Activated CD8-positive, alpha-beta memory T cell treated with anti-CD3 and anti-CD28 coated beads for 24 hours (primary cell): Measurements from ENCODE around the gene CFAP47.

Source experiments
- DNase-seq: peaks from one replicate; pipeline ENCODE4 v3.0.0-alpha.2; 2020

CFAP47 gene

DNA sequence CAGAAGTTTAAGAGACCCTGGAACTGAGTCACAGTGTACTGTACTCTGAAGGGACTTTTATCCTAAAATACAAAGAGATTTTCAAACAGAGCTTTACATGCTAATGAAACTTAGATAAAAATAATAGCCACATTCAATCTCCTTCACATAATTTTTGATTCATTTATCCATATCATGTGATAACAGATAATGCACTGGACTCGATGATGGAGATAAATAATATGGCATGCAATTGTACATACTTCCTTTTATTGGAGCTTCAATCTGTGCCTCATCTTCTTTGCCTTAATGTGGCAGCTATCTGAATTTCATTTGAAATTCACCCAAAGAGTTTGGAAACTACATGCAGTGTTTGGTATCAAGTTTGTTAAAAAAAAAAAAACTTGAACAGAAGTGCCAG lies 390.6 kb downstream of the CFAP47 start:
- no peak for DNase-seq

DNA sequence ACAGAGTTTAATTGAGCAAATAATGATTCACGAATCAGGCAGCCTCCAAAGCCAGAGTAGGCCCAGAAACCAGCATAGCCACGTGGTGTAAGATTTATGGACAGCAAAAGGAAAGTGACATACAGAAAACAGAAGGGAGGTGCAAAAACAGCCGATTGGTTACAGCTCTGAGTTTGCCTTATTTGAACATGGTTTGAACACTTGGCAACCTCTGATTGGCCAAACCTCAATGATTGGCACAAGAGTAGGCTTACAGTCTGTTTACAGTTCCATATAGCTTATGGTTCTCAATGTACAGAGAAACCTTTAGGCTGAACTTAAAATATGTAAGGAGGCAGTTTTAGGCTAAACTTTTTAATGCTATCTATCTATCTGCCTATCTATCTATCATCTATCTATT lies 394.8 kb downstream of the CFAP47 start:
- no peak for DNase-seq

DNA sequence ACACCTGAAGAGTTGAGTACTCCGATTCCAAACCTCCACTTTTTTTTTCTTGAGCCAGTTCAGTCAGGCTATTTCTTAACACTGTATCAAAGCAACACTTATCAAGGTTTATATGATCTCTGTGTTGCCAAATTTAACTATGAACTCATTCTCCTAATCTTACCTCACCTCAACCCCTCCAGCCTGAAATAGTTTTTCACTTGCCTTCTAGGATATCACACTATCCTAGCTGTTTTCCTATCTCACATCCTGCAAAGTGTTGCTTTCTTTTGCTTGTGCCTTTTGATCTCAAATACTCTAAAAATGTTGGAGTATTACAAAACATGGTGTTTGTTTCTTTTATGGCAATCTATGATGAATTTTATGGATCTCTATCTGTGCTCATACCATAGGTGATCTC lies 415.0 kb downstream of the CFAP47 start:
- no peak for DNase-seq

DNA sequence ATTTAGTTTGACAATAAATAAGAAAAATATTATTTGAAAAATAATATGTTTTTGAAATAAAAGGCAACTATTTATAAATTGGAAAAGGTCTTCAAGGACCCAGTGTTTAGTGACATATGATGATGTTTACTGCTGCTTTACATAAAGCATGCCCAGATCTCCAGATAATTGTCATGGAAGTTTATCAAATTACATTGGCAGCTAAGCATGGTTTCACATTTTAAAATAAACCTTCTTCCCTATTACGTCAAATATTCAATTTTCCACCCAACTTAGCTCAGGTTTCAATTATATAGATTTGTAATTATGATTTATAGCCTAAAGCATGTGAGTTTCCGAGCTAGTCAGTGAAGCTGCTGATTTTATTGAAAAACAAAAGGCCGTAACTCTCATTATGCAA lies 417.2 kb downstream of the CFAP47 start:
- DNase-seq, result no peak

DNA sequence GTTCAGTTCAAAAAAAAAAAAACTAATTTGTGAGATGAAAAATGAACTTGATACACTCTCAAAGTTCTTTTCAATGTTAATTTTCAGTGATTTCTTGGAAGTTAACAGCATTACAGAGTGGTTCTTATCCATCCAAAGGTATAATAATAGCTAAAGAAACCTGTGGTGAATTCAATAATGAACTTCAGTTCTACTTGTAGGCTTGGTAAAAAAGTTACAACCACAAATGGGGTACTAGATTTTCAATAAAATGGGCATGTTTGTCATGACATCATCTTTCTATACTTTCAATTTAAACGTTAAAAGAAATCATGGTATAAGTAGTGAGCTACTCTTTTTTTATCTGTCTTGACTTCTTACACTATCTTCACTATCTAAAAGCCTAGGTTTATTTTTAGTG lies 424.8 kb downstream of the CFAP47 start:
- DNase-seq, result no peak

DNA sequence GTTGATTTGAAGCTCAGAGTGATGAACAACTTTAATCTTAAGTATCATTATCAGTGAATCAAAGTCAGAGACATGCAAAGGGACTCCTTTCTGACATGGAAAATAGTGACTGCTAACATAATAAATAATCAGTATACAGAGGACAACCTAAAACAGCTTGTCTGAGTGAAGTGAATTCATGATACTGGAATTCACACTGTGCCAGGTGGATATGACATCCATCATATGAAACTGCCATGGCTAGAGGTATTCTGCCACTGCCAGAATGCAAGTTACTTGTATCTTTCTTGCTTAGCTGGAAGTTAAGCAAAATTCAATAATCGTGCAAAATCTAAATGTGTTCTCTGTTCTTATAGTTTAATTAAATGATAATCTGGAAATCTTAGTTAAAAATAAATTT lies 429.0 kb downstream of the CFAP47 start:
- no peak for DNase-seq

DNA sequence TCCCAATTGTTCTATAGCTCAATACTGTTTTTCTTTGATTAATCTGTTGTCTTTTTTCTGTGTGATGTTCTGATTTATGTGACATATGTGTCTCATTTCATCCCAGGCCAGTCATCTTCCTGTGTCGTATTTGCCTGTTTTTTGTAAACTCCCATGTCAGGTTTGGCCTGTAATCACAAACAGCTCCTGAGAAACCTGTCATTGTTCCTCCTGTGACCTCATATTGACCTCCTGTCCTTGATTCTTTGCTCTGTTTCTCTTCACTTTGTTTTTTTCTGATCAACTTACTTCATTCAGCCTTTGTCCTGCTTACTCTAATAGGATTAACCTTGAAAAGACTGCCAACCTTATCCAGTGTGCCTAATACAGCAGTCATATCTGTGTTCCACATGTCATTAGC lies 438.3 kb downstream of the CFAP47 start:
- DNase-seq, result no peak

DNA sequence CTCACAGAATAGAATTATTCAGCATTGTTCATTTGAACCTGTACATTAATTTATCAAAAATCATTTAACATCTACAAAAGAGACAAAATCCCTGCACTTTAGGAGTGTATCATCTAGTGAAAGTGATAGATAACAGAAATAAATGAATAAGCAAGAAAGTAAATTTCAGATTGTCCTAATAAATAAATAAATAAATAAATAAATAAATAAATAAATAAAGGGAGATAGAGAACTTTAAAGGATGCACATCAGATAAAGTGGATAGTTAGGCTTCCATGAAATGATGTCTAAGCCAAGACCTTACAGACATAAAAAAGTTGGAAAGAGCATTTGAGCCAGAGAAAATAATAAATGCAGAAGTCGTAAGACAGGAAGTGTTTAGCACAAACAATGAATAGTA lies 444.7 kb downstream of the CFAP47 start:
- no peak for DNase-seq

DNA sequence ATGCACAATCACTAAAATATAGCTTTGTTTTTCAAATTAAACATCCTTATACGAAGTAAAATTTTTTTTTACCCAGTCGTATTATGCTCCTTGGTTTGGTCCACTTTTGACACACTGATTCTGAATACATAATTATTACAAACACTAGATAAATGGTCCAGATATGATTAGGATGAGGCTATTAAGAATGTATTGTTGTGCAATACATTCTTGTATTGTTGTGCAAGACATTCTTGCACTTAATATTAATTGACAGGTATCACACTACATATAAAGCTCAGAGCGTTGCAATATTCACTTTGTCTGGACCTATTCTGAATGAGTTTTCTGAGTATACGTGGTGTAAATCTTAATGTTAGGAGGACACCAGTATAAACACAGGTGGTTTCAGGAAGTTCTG lies 464.0 kb downstream of the CFAP47 start:
- no peak for DNase-seq

DNA sequence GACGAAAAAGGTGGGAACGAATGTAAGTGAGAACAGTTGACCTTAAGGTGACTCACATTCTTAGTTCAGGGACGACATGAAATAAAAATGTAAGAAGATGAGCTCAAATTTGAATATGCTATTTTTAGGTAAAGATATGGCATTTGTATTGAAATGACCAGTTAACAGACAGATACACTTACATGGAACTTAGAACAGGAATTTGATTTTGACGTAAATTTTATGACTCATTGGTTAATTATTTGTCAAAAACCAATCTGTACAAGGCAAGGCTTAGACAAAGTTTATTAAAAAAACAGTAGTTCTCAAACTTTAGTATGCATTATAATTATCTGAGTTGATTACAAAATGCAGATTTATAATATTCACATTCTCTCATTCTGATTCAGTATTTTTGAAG lies 469.4 kb downstream of the CFAP47 start:
- no peak for DNase-seq

DNA sequence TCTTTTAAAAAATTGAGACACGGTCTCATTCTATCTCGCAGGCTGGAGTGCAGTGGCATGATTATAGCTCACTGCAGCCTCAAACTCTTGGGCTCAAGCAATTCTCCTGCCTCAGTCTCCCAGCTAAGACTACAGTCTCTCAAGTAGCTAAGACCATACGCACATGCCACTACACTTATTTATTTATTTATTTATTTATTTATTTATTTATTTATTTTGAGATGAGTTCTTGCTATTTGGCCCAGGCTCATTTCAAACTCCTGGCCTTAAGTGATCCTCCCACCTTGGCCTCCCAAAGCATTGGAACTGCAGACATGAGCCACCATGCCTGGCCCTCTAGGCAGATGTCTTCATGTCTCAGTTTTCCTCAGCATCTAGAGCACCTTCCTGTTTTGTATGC lies 482.2 kb downstream of the CFAP47 start:
- no peak for DNase-seq

DNA sequence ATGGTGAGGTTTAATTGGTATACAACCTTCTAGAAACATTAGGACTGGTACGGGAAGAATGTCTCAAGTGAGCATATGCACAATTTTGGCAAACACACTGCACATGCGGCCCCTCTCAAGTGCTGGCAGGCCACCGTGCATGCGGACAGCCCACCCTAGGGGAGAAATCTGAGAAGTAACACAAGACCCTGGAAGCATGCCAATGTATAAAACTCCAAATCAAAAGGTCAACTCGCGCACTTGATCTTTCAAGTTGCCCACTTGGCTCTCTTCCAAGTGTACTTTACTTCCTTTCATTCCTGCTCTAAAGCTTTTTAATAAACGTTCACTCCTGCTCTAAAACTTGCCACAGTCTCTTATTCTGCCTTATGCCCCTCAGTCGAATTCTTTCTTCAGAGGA lies 488.3 kb downstream of the CFAP47 start:
- no peak for DNase-seq

DNA sequence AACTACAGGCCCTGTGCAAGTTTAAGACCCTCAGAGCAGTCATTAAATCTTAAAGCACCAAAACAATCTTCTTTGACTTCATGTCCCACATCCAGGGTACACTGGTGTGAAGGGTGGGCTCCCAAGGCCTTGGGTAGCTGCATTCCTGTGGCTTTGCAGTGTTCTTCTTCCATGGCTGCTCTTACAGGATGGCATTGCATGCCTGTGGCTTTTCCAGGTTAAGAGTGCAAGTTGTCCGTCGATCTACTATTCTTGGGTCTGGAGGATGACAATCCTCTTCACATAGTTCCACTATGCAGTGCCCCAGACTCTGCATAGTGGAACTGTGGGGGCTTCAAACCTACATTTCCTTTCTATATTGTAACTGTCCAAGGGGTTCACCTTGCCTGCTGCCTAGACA lies 494.5 kb downstream of the CFAP47 start:
- DNase-seq, result no peak

DNA sequence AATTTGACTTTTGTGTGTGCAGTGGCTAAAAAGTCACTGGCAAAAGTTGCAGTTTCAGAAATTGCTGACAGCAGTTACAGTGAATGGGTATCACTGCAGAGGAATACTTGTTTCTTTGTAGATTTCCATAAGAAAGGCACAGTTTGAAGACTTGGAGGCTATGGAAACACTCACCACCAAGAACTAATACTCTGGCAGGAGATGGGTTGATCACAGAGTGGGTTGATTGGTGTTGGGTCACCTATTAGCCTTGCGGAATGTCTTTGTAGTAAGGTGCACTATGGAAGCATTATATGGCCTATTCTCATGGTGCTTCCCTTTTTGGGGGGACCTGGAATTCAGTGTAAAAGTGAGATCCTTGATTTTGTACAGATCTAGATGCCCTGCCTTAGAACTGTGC lies 502.8 kb downstream of the CFAP47 start:
- no peak for DNase-seq

DNA sequence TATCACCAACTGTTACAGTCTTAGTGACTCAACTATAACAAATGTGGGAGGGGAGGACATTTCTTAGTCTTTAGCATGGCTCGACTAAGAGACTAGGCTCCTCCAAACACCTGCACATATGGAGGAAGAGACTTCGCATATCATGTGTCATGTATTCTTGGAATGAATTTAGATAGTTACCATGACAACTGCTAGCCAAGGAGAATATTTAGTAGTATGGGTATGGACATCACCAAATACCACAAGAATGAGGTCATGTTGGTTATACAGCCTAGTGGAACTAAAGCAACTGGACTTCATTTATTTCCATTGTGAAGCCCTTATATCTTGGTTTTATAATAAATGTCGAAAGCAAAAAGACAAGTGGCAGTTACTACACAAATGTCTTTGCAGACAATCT lies 512.3 kb downstream of the CFAP47 start:
- DNase-seq, result no peak

DNA sequence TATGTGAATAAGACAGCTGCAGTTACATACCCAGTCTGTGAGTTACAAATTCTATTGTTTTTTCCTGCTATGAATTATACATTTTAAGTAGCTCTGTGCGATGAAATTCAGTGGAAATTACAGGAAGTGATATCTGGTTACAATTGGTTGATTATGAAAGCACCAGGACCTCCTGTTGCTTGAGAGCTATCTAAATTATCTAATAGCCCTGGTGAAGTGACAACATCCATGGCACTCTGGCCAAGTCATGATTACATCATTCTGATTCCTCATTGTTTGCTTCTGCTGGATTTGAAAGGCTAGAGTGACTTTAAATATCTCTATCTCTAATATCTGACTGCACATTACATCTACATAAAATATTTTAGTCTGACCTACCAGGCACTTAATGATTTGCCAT lies 515.0 kb downstream of the CFAP47 start:
- no peak for DNase-seq
